Left colon (tissue), 2 donors: ENCODE measurements around the gene GAL. TPM values are rescaled to one million over a fixed set of nuclear protein-coding genes. Genes with fewer than 3 reads are reported as not detected.

Source experiments
- ATAC-seq: fragments of 200-7000 bp; cut with Tn5 transposase; one replicate; pipeline ENCODE4 v1.9.1; 2020; ENCODE audit warnings: mild to moderate bottlenecking, moderate library complexity
- DNase-seq, 2 donors: peaks; one replicate each; pipeline ENCODE4 v3.0.0-alpha.2; 2020
- intact Hi-C, 2 donors: fragments of 100-400 bp; cut with DNase I in 1 of 2; cut with micrococcal nuclease in 1 of 2; formaldehyde crosslinking; loops; one replicate each; pipeline versions ENCODE4 v1.11.2 to v1.14.0; 2022; cut with DNase I, micrococcal nuclease
- total RNA-seq, 2 donors: library from RNA; stranded (reverse); fragmentation: NEBNext Ultra II Directional; extraction: Animal tissue kit (Norgen Biotek cat#: 25700); gene quantifications; one replicate each; pipeline ENCODE4 v1.2.1, GENCODE V29; 2021
- donor health status: DM: no; HTN: no; CAD: no.
- donor health status: DM: yes; HTN: yes; CAD: no.

The GAL gene
- total RNA-seq, 2 donors from 2014 or later: 1.1 to 1.5 TPM

DNA sequence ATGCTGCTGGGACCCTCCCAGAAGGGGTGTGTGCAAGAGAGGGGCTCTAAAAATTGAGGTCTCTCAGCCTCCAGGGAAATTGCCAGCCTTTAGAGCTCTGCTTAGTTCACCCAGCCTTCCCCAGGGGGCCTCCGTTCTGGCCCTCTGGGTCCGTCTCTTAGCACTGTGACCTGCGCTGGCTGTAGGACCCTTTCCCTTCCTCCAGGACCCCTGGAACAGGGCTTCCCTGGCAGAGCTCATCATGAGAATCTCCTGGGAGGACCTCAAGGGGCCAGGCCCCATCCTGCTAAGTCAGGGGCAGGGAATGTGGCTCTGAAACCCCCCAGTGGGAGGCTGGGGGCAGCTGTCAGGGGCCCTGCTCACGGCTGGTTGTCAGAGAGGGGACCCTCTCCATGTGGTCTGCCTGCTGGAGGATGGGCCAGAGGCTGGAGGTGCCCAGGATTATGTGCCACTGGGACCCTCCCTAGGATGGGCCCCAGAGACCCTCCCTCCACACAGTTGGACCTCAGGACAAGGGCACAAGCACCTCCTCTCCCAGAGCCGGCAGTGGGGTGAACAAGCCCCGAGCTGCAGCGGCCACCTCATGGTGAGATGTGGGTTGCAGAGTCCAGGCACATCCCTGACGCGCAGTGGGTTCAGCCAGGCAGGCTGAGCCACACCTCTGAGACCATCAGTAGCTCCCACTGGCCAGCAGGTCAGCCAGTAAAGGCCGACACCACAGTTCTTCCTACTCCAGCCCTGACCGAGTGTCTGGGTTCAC is 27.1 kb upstream of the GAL start:
- no peak for DNase-seq
- no peak for ATAC-seq
- intact Hi-C loops: no loop called here

DNA sequence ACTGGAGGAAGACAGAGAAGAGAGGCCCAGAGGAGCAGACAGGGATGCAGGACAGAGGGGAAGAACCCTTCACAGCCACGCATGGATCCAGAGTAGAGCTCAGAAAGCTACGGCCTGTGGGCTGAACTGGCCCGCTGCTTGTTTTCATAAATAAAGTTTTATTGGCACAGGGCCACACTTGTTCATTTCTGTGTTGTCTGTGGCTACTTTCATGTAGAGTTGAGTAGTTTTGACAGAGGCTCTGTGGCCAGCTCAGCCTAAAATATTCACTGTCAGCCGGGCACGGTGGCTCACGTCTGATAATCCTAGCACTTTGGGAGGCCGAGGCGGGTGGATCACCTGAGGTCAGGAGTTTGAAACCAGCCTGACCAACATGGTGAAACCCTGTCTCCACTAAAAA is 26.2 kb upstream of the GAL start:
- intact Hi-C loops: no loop called here

DNA sequence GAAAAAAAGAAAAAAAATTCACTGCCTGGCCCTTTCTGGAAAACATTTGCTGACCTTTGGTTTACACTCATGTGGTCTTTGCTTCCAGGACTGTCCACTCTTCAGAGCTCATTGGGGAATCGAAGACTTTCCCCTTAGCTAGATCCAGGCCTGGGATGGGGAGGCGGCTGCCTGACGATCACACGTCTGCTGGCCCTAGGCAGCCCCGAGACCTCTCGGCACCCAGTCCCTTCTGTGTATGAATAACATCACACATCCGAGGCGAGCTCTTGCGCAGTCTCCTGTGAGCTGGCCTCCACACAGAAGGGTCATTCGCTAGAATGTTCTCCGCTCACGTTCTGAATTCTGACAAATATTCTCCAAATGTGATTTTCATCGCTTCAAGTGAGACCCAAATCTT is 25.7 kb upstream of the GAL start:
- ATAC-seq: no peak
- intact Hi-C loops: no loop called here

More for the DNA sequence above, 26.2 kb upstream of the GAL start:
- no peak for DNase-seq
- no peak for ATAC-seq

GRCh38 chr11:68659158-68659921 is 25.0 kb upstream of the GAL start:
- no peak for ATAC-seq
- intact Hi-C loops: no loop called here

More for the DNA sequence above, 25.7 kb upstream of the GAL start:
- no peak for DNase-seq

GRCh38 chr11:68660066-68660810 is 24.1 kb upstream of the GAL start:
- intact Hi-C loops: no loop called here
- DNase-seq: no peak
- ATAC-seq: no peak

More at GRCh38 chr11:68659158-68659921, 25.0 kb upstream of the GAL start:
- peak in 1 of 2 donors; percentile 18 for DNase-seq

GRCh38 chr11:68661014-68661413 is 23.3 kb upstream of the GAL start:
- intact Hi-C loops: no loop called here
- no peak for DNase-seq
- ATAC-seq: no peak

DNA sequence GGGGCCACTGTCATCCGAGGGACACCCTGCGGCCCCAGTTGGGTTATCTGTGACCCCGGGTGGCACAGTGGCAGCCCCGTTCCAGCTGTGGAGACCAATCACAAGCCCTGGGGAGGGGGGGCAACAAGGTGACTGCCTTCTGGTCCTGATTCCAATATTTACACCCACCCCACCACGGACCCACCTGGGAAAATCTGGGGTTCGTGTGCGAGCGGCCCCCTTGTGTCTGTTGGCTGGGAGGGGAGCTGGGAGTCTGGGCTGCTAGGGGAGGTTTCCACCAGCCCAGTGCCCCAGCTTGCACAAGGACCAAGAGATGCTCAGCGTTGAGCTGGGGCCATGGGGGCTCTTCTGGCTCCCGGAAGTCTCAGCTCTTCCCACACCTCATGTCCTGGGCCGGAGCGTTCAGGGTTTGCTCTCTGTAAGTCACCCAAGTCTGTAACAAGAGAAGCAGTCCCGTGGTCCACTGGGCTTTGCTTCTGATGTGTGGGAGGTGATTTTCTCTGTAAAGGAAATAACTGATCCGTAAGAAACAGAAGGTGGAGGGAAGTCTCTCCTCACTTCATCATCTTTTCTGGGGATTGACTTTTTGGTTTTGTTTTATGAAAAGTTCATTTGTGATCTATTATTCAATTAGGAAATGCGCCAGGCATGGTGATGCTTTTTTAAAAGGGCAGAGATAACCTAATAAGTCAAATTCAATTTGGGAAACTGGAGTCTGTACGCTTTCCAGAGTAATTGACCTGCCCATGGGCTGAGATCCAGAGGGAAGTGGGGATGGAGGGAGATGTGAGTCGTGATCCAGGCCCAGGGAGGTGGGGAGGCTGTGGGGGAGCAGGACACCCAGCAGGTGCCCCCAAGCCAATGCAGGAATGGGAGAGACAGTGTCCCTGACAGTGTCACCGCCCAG is 22.4 kb upstream of the GAL start:
- DNase-seq (no peak), ATAC-seq (no peak)
- intact Hi-C loops: no loop called here

GRCh38 chr11:68663482-68664010 is 20.8 kb upstream of the GAL start:
- ATAC-seq: no peak
- intact Hi-C loops: no loop called here
- no peak for DNase-seq

DNA sequence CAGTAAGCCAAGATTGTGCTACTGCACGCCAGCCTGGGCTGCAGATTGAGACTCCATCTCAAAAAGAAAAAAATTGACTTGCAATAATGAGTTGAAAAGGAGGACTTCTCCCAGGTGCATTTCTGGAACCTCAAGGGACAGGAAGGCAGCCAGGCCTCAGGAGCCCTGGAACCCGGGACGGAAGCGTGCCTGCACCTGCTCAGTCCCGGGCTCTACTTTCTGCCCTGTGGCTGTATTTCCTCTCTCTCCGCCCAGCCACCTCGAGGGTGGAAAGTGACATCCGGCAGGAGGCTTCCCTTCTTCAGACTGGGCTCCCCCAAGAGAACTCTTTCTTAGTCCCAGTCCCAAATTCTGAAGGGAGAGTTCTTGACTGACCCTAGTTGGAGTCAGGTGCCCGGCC is 20.2 kb upstream of the GAL start:
- intact Hi-C loops: no loop called here
- no peak for ATAC-seq
- no peak for DNase-seq

- intact Hi-C loops: no loop called here
- DNase-seq: no peak
- no peak for ATAC-seq
Observed at GRCh38 chr11:68664906-68665305, 19.4 kb upstream of the GAL start.

GRCh38 chr11:68665436-68665835 is 18.9 kb upstream of the GAL start:
- ATAC-seq (no peak), DNase-seq (no peak)
- intact Hi-C loops: no loop called here

- intact Hi-C loops: no loop called here
Observed at GRCh38 chr11:68666849-68667248, 17.5 kb upstream of the GAL start.

GRCh38 chr11:68667511-68668500 is 16.5 kb upstream of the GAL start:
- ATAC-seq: no peak
- intact Hi-C loops: no loop called here
- no peak for DNase-seq

More at GRCh38 chr11:68666849-68667248, 17.5 kb upstream of the GAL start:
- peak in 1 of 2 donors; percentile 48 for DNase-seq
- ATAC-seq: no peak

GRCh38 chr11:68669301-68670090 is 14.8 kb upstream of the GAL start:
- no peak for DNase-seq
- intact Hi-C loops: no loop called here
- no peak for ATAC-seq

DNA sequence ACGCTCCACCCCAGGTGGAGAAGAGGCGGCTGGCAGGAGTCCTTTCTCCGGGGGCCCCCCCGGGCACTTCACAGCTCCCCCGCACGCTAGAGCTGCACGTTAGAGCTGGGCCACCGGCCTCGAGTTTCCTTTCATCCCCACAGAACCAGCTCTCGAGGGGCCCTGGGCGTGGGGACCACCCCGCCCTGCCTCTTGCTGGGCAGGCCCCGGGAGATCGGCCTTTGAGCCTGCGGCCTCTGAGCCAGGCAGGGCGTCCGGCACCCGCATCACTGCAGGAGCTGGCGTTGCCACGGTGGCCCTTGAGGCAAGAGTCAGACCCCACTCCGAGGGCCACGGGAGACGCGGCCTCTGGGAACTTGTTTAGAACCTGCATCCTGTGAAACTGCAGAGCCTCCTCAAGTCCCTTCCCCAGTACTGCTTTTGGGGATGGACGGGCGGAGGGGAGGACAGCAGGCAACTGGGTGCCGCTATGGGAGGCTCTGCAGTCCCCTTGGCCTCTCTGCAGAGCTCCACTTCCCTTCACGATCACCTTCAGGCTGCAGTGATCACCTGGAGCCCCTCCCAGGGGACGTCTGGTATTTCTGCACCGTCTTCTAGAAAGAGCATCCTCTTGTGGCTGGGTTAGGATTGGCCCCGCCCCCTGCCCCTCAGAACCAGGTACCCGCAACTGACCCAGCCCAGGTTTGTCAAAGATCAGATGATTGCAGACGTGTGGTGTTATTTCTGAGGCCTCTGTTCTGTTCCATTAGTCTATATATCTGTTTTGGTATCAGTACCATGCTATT is 13.9 kb upstream of the GAL start:
- DNase-seq: no peak
- ATAC-seq: no peak

More for the DNA sequence above, 13.9 kb upstream of the GAL start:
- intact Hi-C loops: no loop called here
